Measurements from ENCODE around the gene ENAH. TPM values are rescaled to one million over a fixed set of nuclear protein-coding genes. Genes with fewer than 3 reads are reported as not detected.
A peak's percentile ranks its signal among the peaks of the same experiment; 100 is the strongest.

ENAH gene
- polyA plus RNA-seq, 1 experiment: 121 TPM

DNA sequence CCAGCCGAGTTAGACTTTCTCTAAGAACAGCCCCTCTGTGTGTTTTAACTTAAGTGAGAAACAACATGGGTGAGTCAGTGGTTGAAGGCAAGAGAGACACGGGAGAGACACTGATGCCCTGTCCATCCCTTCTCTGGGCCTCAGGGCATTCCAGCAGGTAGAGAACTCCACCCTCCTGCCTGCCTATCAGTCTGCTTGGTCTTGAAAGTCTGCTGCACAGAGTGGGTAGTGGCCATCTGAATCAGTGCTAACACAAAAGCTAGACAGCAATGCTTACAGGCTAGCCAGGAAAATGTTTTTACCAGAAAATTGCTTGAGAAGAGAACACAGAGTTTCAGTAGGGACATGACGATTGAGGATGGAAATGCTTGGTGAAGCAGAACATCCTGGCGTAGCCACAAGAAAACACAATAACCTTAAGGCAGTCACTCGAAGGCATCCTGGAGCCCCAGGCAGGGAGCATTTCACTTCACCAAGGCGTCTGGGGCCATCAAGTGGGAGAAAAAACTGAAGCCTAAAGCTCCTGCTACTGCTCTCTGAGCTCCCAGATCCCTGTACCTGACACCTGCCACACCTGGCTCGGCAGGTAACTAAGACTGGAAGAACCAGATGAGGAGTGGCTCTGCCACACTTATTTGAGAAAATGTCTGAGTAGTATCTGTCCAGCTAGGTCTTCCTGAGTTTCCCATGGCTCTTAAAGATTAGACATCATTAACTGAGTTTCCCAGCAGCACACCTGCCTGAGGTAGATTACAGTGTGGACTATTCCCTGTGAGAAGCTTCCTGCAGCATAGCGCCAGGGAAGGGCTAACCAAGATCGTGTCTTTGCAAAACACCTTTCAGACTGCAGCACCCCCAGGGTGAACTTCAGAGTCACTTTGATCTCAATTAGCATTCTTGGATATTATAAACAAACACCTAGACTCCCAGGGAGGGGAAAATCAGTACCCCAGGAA is 207.0 kb downstream of the ENAH start:
- no peaks in the 10 kb centered on the region for H3K27me3 ChIP-seq (ENCODE audit: control insufficient read depth, insufficient read depth, low read length)
- no peak overlapping the region for H3K4me3 ChIP-seq (ENCODE audit: low read depth, low read length)
- no peak for DNase-seq (ENCODE audit: low read depth, low spot score)
- peak overlapping the region; percentile 31 for H3K27ac ChIP-seq (ENCODE audit: low read depth, low read length)
- CTCF ChIA-PET: interaction anchor here (2.8 kb wide), 1 partner anchor 29 kb away, joined by 7 read pairs; no protein-coding TSS in a partner anchor
- POLR2A ChIA-PET: interaction anchor here (0.6 kb wide), 1 partner anchor 412 kb away, joined by 3 read pairs; no protein-coding TSS in a partner anchor
- no peaks in the 10 kb centered on the region for H3K9me3 ChIP-seq (ENCODE audit: control insufficient read depth, insufficient read depth, low read length)
- TF ChIP-seq, protein P1, sequence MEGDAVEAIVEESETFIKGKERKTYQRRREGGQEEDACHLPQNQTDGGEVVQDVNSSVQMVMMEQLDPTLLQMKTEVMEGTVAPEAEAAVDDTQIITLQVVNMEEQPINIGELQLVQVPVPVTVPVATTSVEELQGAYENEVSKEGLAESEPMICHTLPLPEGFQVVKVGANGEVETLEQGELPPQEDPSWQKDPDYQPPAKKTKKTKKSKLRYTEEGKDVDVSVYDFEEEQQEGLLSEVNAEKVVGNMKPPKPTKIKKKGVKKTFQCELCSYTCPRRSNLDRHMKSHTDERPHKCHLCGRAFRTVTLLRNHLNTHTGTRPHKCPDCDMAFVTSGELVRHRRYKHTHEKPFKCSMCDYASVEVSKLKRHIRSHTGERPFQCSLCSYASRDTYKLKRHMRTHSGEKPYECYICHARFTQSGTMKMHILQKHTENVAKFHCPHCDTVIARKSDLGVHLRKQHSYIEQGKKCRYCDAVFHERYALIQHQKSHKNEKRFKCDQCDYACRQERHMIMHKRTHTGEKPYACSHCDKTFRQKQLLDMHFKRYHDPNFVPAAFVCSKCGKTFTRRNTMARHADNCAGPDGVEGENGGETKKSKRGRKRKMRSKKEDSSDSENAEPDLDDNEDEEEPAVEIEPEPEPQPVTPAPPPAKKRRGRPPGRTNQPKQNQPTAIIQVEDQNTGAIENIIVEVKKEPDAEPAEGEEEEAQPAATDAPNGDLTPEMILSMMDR (IDR thresholded peaks at IDR 0.05; ENCODE audit: low read depth, low read length): no peak

DNA sequence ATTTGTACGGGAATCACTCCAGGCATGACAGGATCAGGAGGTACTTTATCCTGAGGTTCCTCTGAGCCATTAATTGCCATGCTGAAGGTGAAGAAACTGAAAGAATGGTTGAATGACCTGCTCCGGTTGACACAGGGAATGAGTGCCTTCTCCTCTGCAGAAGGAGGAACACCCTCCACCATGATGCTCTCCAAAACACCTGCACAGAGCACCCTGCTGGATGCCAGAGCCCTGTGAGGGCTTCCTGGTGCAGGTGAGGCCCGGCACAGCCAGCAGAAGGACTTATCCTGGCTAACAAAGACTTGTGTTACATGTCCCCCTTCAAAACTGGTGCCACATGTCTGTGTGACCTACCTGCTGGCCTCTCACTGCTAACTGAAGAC is 210.8 kb downstream of the ENAH start:
- Histone ChIP-seq H3K9me3 (ENCODE audit: control insufficient read depth, insufficient read depth, low read length) (no peaks in the 10 kb centered on the region), H3K27me3 (ENCODE audit: control insufficient read depth, insufficient read depth, low read length) (no peaks in the 10 kb centered on the region), H3K4me3 (ENCODE audit: low read depth, low read length) (no peak overlapping the region), H3K27ac (ENCODE audit: low read depth, low read length) (no peak overlapping the region)
- TF ChIP-seq, protein P1 (IDR thresholded peaks at IDR 0.05; ENCODE audit: low read depth, low read length): no peak
- no peak for DNase-seq (ENCODE audit: low read depth, low spot score)
- CTCF ChIA-PET: no interaction called here
- POLR2A ChIA-PET: interaction anchor here (0.7 kb wide), 1 partner anchor 530 kb away, joined by 3 read pairs; no protein-coding TSS in a partner anchor

DNA sequence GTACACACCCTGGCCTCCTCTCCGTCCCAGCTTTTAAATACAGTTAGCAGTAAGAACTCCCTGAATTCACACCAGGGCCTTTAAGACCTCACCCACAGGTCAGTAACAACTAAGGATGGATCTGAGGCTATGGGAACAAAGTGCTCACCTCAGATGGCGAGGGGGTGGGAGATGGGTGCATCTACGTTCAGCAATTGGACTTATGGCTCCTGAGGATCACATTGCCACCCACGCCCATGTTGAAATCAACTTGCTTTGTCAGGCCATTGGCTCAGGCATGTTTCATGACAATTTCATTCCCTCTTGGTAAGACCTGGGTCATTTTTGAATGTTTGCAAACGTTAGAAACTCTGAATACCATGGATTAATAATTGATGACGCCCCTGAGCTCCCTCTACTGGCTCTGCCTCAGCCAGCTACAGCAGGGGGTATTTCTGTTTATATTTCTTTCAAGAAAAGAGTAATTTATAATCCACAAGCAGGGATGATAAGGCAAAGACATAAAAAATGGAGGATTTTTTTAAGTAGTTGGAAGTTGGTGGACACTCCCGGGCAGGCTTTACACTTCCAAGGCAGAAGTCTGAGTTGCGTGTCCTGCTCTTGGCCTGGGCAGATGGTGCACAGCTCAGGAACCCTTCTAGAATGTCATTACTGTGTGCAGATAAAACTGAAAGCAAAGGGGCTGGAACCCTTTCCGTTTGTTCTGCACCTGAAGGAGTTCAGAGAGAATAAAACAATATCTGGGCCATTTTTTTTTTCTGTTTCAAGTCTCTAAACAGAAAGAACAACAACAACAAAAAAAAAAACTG is 211.4 kb downstream of the ENAH start:
- CTCF ChIA-PET: interaction anchor here (0.8 to 1.5 kb wide), 3 partner anchors 10 to 19 kb away, joined by 3 to 4 read pairs (median 4); no protein-coding TSS in a partner anchor

DNA sequence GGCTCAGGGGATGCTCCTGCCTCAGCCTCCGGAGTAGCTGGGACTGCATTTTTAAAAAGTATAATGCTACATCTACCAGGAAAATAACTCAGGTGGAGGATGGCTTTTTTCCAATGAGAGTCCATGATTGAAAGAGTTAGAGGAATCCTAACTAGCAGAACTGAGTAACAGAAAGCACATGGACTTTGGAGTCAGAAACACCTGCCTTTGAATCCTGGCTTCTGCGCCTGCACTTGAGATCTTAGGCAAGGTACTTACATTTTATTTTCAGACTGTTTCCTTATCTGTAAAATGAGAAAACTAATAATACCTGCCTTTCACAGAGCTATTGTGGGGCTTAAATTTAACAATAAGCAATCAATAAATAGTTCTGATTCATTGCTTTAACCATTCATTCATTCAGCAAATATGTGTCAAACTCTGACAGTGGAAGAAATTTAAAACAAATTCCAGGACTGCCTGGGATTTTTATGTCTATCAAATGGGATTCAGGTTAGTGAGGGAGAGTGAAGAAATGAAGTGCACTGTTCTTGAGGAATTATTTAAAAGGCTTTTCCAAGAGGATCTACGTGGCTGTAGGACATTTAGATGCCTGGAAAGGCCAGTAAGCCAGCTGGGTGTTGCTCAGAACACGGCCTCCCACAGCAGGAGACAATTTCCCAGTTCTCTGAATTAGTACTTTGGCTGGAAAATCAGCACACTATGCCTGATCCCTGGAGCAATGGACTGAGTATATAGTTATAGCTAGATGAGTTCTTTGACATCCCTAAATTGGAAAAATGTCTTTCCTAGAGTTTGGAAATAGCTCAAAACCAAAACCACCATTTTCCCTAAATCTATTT is 212.3 kb downstream of the ENAH start:
- Histone ChIP-seq H3K27me3 (ENCODE audit: control insufficient read depth, insufficient read depth, low read length) (no peaks in the 10 kb centered on the region), H3K9me3 (ENCODE audit: control insufficient read depth, insufficient read depth, low read length) (no peaks in the 10 kb centered on the region), H3K27ac (ENCODE audit: low read depth, low read length) (no peak overlapping the region), H3K4me3 (ENCODE audit: low read depth, low read length) (no peak overlapping the region)
- ChIA-PET CTCF (interaction anchor here (0.8 to 1.6 kb wide), 4 partner anchors 11 to 122 kb away, joined by 3 to 8 read pairs (median 4); no protein-coding TSS in a partner anchor), POLR2A (no interaction called here)
- no peak for DNase-seq (ENCODE audit: low read depth, low spot score)
- TF ChIP-seq, protein P1 (IDR thresholded peaks at IDR 0.05; ENCODE audit: low read depth, low read length): no peak

More for the DNA sequence above, 211.4 kb downstream of the ENAH start:
- H3K27ac ChIP-seq (ENCODE audit: low read depth, low read length): no peak overlapping the region
- no peak for DNase-seq (ENCODE audit: low read depth, low spot score)
- POLR2A ChIA-PET: interaction anchor here (0.7 kb wide), 1 partner anchor 530 kb away, joined by 3 read pairs; no protein-coding TSS in a partner anchor
- no peaks in the 10 kb centered on the region for H3K9me3 ChIP-seq (ENCODE audit: control insufficient read depth, insufficient read depth, low read length)
- H3K27me3 ChIP-seq (ENCODE audit: control insufficient read depth, insufficient read depth, low read length): no peaks in the 10 kb centered on the region
- TF ChIP-seq, protein P1 (IDR thresholded peaks at IDR 0.05; ENCODE audit: low read depth, low read length): peak; percentile 39
- H3K4me3 ChIP-seq (ENCODE audit: low read depth, low read length): no peak overlapping the region

Data from AG04450 (cell line).